Measurements from ENCODE around the gene NISCH.

NISCH gene

DNA sequence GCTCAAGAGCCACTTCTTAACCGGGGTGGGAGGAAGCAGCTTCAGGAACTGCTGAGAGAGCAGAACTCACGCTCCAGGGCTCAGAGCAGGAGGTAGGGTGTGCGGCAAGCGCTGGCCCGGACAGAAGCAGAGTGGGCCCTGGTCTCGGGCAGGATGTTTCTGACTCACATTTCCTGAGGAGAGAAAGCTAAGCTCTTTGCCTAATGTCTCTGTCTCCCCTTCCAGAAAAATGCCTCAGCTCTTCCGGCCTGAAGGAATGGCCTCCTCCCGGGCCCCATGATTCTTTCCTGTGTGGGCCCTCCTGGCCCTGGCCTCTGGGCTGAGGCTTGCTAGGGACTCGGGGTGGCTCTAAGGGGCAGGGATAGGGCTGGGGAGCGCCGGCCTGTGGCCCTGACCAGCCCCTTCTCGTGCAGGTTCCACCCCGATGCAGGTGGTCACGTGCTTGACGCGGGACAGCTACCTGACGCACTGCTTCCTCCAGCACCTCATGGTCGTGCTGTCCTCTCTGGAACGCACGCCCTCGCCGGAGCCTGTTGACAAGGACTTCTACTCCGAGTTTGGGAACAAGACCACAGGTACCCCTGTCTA is 35.6 kb downstream of the NISCH start:
- no peak for ATAC-seq

DNA sequence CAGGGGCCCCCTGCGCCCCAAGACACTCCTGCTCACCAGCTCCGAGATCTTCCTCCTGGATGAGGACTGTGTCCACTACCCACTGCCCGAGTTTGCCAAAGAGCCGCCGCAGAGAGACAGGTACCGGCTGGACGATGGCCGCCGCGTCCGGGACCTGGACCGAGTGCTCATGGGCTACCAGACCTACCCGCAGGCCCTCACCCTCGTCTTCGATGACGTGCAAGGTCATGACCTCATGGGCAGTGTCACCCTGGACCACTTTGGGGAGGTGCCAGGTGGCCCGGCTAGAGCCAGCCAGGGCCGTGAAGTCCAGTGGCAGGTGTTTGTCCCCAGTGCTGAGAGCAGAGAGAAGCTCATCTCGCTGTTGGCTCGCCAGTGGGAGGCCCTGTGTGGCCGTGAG is 36.7 kb downstream of the NISCH start:
- ATAC-seq: no peak

DNA sequence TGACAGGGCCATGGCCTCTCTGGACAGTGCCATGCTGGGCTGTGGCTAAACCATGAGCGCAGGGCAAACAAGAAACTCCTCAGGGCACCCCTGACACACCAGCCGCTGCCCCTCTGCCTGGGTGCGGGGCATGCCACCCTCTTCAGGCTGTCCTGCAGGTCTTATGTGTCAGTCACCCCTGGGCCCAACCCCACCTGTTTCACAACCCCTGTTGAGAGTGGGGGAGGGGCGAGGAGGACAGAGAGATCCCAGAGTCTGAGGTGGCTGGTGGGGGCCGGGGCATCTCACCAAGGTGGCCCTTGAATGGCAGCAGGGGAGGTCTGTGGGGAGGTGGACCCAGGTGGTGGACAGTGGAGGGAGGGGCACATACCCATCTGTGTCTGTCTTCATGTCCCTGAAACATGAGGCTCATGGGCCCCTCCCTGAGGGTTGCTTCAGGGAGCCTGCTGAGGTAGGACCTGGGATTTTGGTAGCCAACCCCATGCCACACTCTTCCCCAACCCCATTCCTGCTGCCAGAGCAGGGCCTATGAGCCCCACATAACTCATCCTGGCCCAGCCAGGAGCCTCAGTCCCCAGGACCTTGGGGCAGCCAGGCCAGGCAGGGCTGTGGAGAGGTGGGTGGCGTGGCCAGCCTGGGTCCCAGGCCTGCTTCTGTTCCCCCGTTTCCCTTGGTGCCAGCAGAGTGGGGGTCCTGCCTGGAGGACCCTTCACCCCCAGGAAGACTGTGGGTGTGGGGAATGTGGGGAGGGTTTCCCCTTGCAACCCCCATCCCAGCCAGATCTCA is 38.0 kb downstream of the NISCH start:
- no peak for ATAC-seq

- no peak for ATAC-seq
Measured at GRCh38 chr3:52494445-52494844, 39.0 kb downstream of the NISCH start.

GRCh38 chr3:52494886-52495495 is 39.6 kb downstream of the NISCH start, which contains the start of gene STAB1:
Gene STAB1 (plus strand): TSS chr3:52495338. CDS start chr3:52495414, 76 bp downstream.
- ATAC-seq: no peak

DNA sequence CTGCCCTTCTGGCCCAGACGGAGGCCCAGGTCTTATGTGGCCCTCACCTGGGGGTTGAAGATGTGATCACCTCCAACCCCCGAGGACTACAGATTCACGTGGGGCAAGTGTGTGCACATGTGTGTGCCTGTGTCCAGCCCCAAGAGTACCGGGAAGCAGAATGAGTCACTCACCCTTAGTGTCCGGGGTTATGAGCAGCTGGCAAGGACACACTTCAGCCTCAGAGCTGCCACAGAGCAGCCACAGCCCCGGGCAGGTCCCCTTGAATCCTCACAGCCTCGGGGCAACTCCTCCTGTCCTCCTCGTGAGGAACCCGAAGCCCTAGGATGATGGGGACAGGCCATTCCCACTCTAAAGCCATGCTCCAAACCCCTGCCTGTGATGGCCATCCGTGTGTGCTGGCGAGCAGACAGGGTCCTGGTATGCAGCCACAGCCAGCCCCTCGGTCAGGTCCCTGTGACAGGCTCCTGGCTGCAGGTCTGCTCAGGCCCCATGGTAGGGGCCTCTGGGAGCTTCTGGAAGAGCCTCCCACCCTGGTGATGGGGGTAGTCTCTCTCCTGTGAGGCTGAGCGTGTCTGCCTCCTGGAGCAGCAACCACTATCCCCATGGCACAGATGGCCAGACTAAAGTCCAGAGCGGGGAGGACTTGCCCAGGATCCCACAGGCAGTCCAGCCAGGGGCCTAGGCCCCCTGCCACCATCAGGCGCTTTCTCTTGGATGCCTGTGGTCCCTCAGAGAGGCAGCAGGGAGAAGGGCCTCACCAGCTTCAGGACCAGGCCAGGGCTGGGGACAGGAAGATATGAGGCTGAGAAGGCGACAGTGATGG is 40.6 kb downstream of the NISCH start:
- no peak for ATAC-seq

DNA sequence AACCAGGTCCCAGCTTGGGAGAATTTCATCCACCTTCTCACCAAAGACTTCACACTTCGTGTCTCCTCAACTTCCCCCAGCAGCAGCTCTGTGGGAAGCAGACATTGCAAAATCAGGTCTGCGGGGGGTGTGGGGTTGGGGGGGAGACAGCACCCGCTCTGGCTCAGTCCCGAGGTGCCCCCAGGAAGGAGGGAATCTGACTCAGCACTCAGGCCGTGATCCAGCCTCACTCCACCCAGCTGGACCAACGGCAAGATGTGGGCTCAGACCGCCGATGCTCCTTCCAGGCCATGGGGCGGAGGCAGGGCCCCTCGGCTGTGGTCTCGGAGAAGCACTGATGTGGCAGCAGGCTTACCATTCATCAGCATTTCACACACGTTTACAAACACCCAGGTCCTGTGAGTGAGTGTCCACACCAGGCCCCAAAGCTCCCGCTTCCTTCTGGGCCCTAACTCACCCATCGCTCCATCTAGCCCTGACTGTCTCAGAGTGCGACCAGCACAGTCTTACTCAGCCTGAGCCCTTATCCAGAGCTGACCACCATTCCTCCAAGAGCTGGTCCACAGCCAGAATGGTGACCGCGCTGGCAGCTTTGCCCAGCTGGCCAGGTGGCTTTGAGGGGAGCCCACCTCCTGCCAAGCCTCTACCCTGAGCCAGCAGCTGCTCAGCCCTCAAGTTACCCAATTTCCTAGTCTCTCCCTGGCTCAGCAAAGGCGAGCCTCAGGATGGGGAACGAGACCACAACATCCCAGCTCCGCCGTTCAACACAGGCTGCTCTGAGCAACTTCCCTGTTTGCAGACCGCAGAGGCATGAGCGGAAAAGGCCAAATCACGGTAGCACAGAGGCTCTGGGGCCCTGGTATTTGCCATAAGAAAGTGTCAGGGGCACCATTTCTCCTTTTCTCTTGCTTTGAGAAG is 43.0 kb downstream of the NISCH start:
- ATAC-seq: no peak

DNA sequence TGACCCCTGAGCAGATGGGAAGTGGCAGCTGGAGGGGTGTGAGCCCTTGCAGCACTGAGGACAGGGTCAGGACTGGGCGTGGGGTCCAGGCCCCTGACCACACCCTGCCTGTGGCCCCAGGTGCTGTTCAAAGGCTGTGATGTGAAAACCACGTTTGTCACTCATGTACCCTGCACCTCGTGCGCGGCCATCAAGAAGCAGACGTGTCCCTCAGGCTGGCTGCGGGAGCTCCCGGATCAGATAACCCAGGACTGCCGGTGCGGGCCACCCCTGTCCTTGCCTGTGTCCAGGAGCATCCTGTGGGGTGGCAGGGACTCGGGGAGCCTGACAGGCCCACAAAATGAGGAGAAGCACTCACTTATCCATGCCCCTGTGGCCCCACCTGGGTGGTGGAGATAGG is 45.6 kb downstream of the NISCH start:
- ATAC-seq: no peak

DNA sequence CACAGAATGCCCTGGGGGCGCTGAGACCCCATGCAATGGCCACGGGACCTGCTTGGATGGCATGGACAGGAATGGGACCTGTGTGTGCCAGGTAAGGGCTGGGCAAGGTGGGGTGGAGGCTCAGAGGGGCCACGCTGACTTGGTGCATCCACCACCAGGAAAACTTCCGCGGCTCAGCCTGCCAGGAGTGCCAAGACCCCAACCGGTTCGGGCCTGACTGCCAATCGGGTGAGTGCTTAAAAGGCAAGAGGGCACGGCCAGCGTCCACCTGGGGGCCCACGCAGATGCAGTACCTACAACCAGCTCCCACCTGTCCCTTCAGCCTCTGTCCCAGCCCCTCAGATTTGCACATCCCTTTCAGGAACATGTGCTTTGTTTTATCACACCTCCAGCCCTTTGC is 46.6 kb downstream of the NISCH start:
- no peak for ATAC-seq

GRCh38 chr3:52502808-52503350 is 47.5 kb downstream of the NISCH start:
- ATAC-seq: no peak

GRCh38 chr3:52503788-52504424 is 48.5 kb downstream of the NISCH start:
- ATAC-seq: no peak

GRCh38 chr3:52504977-52505376 is 49.6 kb downstream of the NISCH start:
- ATAC-seq: no peak

DNA sequence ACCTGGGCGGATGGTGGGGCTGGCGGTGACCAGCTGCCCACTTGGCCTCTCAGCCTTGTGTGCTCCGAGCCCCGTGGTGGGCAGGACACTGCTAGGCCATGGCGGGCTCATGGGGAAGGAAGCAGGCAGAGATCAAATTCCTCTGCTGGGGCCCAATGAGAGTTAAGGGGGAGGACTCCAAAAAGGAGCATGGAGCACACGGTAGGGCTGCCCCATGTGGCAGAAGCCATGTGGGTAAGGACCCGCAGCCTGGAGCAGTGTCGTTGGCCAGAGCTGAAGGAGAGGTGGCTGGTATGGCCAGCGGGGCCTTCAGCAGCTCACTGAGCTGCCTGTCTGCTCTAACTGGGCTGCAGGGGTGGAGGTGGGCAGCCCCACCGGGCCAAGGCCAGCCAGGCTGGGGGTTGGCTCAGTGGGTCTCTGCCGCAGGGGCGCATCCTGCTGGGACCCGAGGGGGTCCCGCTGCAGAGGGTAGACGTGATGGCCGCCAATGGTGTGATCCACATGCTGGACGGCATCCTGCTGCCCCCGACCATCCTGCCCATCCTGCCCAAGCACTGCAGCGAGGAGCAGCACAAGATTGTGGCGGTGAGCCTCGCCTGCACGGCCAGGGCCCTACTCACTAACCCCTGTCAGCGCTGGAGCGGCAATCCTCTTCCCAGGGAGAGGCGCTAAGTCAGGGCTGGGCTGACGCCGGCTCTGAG is 51.0 kb downstream of the NISCH start:
- no peak for ATAC-seq

GRCh38 chr3:52507359-52507758 is 52.0 kb downstream of the NISCH start:
- ATAC-seq: no peak

- ATAC-seq: no peak
Measured at GRCh38 chr3:52509753-52510328, 54.4 kb downstream of the NISCH start.

DNA sequence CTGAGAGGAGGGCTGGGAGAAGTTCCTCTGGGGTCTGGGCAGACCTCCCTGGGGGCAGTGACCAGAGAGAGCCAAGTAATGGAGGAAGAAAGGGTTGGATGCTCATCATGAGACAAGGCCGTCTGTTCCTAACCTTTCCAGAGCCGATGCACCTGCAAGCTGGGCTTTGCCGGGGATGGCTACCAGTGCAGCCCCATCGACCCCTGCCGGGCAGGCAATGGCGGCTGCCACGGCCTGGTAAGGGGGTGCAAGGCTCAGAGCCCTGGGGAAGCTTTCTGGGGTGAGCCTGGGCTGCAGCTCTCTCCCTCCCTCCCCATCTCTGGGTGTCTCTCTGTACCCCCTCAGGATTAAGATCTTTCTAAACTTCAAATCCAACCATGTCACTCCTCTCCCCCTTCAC is 56.1 kb downstream of the NISCH start:
- ATAC-seq: no peak

- no peak for ATAC-seq
Measured at GRCh38 chr3:52512105-52512504, 56.7 kb downstream of the NISCH start.

- no peak for ATAC-seq
Measured at GRCh38 chr3:52512727-52513126, 57.3 kb downstream of the NISCH start.

DNA sequence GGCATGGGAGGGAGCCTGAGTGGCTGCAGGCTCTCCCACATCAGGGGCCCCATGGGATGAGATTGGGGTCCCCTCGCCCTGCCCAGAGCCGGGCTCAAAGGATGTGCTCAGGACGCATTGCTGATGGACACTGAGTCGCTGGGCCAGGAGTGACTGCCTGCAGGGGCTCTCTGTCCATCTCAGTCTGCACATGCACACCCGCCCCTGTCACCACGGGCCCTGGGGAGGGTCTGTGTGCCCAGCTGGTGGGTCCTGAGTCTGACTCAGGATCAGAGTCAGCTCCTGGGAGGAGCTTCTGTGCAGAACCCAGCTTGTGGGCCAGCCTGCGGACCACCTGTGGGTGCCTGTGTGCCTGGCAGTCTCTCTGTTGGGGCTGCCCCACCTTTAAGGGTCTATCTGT is 57.9 kb downstream of the NISCH start:
- no peak for ATAC-seq

- no peak for ATAC-seq
Measured at GRCh38 chr3:52514576-52514975, 59.2 kb downstream of the NISCH start.
